ENCODE data around the gene FBN2. TPM values are rescaled to one million over a fixed set of nuclear protein-coding genes. Genes with fewer than 3 reads are reported as not detected.

The FBN2 gene
- total RNA-seq, 1 donor from 2014 or later = 186 TPM

- H3K36me3 Mint-ChIP-seq = peaks cover 35% of the 10 kb centered on the region
- no peaks in the 10 kb centered on the region for H3K27me3 Mint-ChIP-seq
These were observed 123.6 kb downstream of the FBN2 start for GRCh38 chr5:128414469-128414868.

GRCh38 chr5:128413356-128413755 lies 124.7 kb downstream of the FBN2 start:
- H3K27me3 Mint-ChIP-seq = no peaks in the 10 kb centered on the region
- no peaks in the 10 kb centered on the region for H3K4me1 Mint-ChIP-seq (ENCODE audit: unreplicated experiment)
- no peak for DNase-seq (ENCODE audit: extremely low spot score, unreplicated experiment)
- peaks cover 35% of the 10 kb centered on the region for H3K36me3 Mint-ChIP-seq
- peaks cover 4% of the 10 kb centered on the region for H3K9me3 Mint-ChIP-seq
- no peak for TF ChIP-seq CTCF (conservative IDR thresholded peaks at IDR 0.05)
- no peak overlapping the region for H3K4me3 Mint-ChIP-seq
- no peak overlapping the region for H3K27ac Mint-ChIP-seq

More at GRCh38 chr5:128414469-128414868, 123.6 kb downstream of the FBN2 start:
- no peak for DNase-seq (ENCODE audit: extremely low spot score, unreplicated experiment)
- Mint-ChIP-seq H3K27ac (no peak overlapping the region), H3K9me3 (peaks cover 4% of the 10 kb centered on the region), H3K4me1 (ENCODE audit: unreplicated experiment) (no peaks in the 10 kb centered on the region), H3K4me3 (no peak overlapping the region)
- no peak for TF ChIP-seq CTCF (conservative IDR thresholded peaks at IDR 0.05)

- Mint-ChIP-seq H3K27me3 (no peaks in the 10 kb centered on the region), H3K4me3 (no peak overlapping the region), H3K27ac (no peak overlapping the region), H3K36me3 (peaks cover 31% of the 10 kb centered on the region), H3K4me1 (ENCODE audit: unreplicated experiment) (no peaks in the 10 kb centered on the region), H3K9me3 (peaks cover 4% of the 10 kb centered on the region)
- no peak for DNase-seq (ENCODE audit: extremely low spot score, unreplicated experiment)
- TF ChIP-seq CTCF (conservative IDR thresholded peaks at IDR 0.05) = peak; percentile 19
These were observed 125.7 kb downstream of the FBN2 start for GRCh38 chr5:128412145-128412930.

- no peak for DNase-seq (ENCODE audit: extremely low spot score, unreplicated experiment)
- no peak overlapping the region for H3K27ac Mint-ChIP-seq
- H3K4me1 Mint-ChIP-seq (ENCODE audit: unreplicated experiment) = no peaks in the 10 kb centered on the region
- H3K9me3 Mint-ChIP-seq = no peaks in the 10 kb centered on the region
- no peak overlapping the region for H3K4me3 Mint-ChIP-seq
- H3K27me3 Mint-ChIP-seq = no peaks in the 10 kb centered on the region
- TF ChIP-seq CTCF (conservative IDR thresholded peaks at IDR 0.05) = no peak
- peaks cover 41% of the 10 kb centered on the region for H3K36me3 Mint-ChIP-seq
These were observed 128.8 kb downstream of the FBN2 start for GRCh38 chr5:128409166-128409800.

GRCh38 chr5:128408622-128409021 lies 129.4 kb downstream of the FBN2 start:
- DNase-seq (ENCODE audit: extremely low spot score, unreplicated experiment) = no peak
- Mint-ChIP-seq H3K27ac (no peak overlapping the region), H3K4me1 (ENCODE audit: unreplicated experiment) (no peaks in the 10 kb centered on the region), H3K36me3 (peaks cover 41% of the 10 kb centered on the region), H3K9me3 (no peaks in the 10 kb centered on the region), H3K4me3 (no peak overlapping the region), H3K27me3 (no peaks in the 10 kb centered on the region)
- TF ChIP-seq CTCF (conservative IDR thresholded peaks at IDR 0.05) = no peak

Measured in type B pancreatic cell (in vitro differentiated cells).